KG1 (cell line): Measurements from ENCODE around the gene RPS6KA3.
"Not testable (repeated sequence)": the region's sequence is repeated elsewhere in the genome, so short reads cannot be mapped to it uniquely, and the experiment has no call there.

Experiments used
- DNase-seq: peaks from one replicate; lab custom pipeline; 2025; lab: John Stamatoyannopoulos, UW

The RPS6KA3 gene

GRCh38 chrX:20265221-20265725 is 1.4 kb downstream of the RPS6KA3 start:
- DNase-seq, result no peak

GRCh38 chrX:20263474-20263873 is 3.2 kb downstream of the RPS6KA3 start:
- DNase-seq, result no peak

DNA sequence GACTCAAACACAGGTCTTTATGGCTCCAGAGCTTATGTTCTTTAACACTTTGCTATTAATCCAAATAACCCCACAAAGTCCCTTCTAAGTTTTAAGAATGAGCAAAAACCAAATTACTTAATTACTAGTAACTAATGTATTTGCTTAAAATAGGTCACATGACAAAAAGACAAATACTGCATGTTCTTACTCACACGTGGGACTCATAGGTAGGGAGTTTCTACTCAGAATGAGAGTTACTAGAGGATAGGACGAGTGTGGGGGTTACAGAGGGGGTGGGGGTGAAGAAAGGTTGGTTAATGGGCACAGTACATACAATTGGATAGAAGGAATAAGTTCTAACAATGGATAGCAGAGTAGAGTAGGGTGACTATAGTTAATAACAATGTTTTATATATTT is 5.8 kb downstream of the RPS6KA3 start:
- DNase-seq, result no peak

DNA sequence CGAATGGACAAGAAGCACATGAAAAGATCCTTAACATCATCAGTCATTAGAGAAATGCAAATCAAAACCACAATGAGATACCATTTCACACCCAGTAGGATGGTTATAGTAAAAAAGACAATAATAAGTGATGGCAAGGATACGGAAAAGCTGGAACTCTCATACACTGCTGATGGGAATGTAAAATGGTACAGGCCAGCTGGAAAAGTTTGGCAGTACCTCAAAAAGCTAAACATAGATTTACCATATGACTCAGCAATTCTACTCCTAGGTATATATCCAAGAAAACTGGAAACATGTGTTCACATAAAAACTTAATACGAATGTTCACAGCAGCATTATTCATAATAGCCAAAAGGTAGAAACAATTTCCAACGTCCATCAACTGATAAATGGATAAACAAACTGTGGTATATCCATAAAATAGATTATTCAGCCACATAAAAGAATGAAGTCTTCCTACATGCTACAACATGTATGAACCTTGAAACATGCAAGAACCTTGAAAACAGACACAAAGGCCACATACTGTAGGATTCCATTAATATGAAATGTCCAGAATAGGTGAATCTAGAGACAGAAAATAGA is 11.9 kb downstream of the RPS6KA3 start:
- no peak for DNase-seq

GRCh38 chrX:20253232-20253543 is 13.5 kb downstream of the RPS6KA3 start:
- DNase-seq, result no peak

GRCh38 chrX:20252381-20253231 is 14.1 kb downstream of the RPS6KA3 start:
- no peak for DNase-seq

DNA sequence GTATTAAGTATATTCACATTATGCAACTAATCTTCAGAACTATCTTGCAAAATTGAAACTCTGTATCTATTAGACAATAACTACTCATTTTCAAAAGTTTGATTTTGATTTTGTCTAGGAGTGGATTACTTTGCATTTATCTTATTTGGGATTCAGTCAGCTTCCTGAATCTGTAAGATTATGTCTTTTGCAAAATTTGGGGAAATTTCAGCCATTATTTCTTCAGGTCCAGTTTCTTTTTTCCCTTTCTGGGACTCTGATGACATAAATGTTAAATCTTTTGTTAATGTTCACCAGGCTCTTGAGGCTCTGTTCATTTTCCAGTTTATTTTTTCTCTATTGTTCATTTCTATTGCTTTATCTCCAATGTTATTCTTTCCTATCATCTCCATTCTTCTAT is 15.0 kb downstream of the RPS6KA3 start:
- DNase-seq, result no peak

DNA sequence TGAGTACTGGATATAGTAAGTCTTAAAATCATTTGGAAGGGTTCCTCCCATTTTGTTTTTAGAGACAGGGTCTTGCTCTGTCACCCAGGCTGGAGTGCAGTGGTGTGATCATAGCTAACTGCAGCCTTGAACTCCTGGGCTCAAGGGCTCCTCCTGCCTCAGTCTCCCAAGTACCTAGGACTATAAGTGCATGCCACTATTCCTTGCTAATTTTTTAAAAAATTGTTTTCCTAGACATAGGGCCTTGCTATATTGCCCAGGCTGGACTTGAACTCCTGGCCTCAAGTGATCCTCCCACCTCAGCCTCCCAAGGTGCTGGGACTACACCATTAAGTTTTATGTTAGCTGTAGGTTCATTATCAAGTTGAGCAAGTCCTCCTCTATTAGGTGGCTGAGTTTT is 16.6 kb downstream of the RPS6KA3 start:
- DNase-seq, result not testable (repeated sequence)

DNA sequence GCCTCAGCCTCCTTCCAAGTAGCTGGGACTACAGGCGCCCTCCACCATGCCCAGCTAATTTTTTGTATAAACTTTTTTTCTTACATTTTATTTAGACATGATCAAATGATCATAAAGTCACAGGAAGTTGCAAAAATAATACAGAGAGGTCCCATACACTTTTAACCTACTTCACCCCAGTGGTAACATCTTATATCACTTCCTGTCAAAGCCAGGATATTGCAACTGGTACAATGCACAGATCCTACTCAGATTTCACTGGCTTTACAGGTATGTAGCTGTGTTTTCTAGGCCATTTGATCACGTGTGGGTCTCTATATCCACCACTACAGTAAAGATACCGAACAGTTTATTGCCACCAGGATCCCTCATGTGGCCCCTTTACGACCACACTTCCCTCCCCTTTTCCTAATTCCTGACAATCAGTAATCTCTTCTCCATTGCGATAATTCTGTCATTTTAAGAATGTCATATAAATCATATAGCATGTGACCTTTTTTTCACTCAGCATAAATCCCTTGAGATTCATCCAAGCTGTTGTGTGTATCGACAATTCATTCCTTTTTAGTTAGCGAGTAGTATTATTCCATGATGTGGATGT is 18.0 kb downstream of the RPS6KA3 start:
- DNase-seq, result no peak

GRCh38 chrX:20244931-20245330 is 21.8 kb downstream of the RPS6KA3 start:
- no peak for DNase-seq

DNA sequence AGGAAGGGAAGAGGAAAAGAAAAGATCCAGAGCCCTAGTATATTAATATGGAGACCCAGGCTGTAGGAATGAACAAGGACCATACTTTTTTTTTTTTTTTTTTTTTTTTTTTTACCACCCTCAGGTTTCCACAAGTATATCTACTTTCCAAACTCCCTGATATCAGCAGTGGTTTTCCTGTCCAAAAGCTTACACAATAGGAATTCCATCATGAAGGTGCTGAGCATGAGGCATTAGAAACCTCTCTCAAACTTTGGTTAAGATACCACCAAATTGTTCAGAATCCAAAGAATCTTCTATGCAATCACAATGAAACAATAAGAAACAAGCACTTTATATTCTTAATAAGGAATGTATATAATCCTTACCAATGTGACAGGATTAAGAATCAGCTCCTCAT is 26.5 kb downstream of the RPS6KA3 start:
- DNase-seq, result no peak

GRCh38 chrX:20237864-20238263 is 28.8 kb downstream of the RPS6KA3 start:
- DNase-seq, result no peak

DNA sequence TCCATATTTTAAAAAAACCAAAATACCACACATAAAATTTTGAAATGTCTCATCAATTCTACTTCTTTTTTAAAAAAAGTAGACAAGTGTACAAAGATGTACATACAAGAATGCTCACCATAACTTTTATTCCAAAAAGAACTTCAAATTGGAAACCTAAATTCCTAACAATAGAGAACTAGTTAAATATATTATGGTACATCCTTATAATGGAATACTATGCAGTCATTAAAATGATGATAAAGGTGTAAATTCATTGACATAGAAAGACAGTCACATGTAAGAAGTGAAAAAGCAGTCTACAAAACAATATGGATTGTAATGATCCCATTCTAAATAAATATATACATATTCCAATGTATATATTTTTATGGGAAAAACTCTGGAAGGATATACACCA is 31.0 kb downstream of the RPS6KA3 start:
- no peak for DNase-seq

GRCh38 chrX:20233336-20233735 is 33.4 kb downstream of the RPS6KA3 start:
- DNase-seq, result no peak

DNA sequence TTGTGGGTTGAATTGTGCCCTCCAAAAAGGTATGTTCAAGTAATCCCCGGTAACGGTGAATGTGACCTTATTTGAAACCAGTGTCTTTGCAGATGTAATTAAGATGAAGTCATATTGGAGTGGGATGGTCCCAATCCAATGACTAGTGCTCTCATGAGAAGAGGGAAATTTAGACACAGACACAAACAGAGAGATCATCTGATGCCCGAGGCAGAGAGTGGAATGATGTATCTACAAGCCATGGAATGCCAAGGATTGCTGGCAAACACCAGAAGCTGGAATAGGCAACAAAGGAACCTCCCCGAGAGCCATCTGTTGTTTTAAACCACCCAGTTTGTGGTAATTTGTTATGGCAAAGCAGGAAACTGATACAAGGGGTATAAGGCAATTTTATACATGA is 35.1 kb downstream of the RPS6KA3 start:
- DNase-seq, result no peak

GRCh38 chrX:20230406-20230805 is 36.3 kb downstream of the RPS6KA3 start:
- DNase-seq, result no peak

GRCh38 chrX:20229155-20229554 is 37.6 kb downstream of the RPS6KA3 start:
- no peak for DNase-seq

GRCh38 chrX:20228245-20228644 is 38.5 kb downstream of the RPS6KA3 start:
- DNase-seq, result no peak

GRCh38 chrX:20227116-20227515 is 39.6 kb downstream of the RPS6KA3 start:
- no peak for DNase-seq

DNA sequence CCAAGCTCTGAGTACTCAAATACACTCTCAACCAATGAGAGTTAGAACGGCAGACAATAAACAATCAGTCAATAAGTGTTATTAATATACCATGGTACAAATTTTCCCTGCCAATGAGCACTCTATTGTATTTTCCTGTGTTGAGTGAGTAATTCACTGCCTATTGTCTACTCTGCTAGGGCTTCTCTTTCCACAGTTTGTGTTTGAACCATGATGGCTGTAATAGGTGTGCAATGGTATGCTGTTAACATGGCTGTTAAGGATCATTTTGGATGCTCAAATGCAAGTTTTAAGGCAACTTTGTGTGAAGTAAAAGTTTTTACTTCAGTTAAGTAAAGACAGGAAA is 41.2 kb downstream of the RPS6KA3 start:
- DNase-seq, result no peak

DNA sequence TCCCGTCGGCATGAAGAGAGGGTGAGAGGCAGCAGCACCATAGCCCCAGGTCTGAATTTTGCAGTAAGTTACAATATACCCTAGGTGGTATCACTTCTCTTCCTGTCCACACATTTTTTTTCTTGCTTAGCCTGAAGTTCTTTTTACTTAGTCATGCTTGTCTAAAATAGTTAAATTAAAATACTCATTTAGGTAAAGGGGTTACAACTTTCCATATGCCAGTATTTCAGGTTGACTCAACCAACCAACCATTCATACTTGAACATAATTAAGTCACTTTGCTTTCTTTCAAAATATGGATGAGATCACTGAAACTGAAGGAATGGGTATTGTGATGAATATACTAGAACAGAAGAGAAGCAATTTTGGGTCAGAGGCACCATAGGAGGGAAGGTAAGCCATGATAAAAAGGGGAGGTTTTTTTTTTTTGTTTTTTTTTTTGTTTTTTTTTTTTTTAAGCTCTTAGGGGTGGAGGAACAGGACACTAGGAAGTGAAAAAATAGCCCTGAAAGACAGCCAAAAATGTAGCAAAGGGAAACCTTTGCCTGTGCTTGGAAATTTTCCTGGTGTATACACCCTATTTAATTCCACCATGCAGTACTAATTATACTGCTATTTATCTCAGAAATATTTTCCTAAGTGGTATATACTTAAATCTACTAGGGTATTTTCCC is 41.8 kb downstream of the RPS6KA3 start:
- DNase-seq, result no peak

- DNase-seq, result no peak
Measured at GRCh38 chrX:20221902-20222301, 44.8 kb downstream of the RPS6KA3 start.
